ENCODE results near the gene TRIP12.

TRIP12 gene

DNA sequence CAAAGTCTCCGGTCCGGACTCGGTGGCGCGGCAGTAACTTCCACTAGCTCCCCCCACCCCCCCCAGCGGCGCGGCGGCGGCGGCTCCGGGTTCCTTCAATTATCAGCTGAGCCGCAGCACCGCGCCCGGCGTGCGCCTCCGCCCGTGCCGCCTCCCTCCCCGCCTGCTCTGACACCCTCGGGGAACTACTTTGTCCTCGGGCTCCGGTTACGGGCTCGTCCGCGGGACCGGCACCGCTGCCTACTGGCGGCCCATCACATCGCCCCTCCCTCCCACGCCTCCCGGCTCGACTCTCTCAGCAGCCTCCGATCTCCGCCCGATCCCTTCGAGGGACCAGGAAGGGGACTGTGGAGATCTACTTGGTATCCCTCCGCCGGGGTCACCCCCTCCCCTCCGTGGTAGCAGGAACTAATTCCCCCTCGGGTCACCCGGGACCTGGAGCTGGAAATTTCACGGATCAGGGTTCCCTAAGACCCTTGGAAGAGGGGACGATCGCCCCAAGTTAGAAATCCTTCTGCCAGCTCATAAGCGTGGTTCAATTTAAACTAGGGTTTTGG, at the start of gene TRIP12 (continued):
- TF ChIP-seq, protein P1, sequence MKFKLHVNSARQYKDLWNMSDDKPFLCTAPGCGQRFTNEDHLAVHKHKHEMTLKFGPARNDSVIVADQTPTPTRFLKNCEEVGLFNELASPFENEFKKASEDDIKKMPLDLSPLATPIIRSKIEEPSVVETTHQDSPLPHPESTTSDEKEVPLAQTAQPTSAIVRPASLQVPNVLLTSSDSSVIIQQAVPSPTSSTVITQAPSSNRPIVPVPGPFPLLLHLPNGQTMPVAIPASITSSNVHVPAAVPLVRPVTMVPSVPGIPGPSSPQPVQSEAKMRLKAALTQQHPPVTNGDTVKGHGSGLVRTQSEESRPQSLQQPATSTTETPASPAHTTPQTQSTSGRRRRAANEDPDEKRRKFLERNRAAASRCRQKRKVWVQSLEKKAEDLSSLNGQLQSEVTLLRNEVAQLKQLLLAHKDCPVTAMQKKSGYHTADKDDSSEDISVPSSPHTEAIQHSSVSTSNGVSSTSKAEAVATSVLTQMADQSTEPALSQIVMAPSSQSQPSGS (tag by site-specific recombination; IDR thresholded peaks at IDR 0.05; ENCODE audit: low read depth) = no peak
- TF ChIP-seq, protein P2, sequence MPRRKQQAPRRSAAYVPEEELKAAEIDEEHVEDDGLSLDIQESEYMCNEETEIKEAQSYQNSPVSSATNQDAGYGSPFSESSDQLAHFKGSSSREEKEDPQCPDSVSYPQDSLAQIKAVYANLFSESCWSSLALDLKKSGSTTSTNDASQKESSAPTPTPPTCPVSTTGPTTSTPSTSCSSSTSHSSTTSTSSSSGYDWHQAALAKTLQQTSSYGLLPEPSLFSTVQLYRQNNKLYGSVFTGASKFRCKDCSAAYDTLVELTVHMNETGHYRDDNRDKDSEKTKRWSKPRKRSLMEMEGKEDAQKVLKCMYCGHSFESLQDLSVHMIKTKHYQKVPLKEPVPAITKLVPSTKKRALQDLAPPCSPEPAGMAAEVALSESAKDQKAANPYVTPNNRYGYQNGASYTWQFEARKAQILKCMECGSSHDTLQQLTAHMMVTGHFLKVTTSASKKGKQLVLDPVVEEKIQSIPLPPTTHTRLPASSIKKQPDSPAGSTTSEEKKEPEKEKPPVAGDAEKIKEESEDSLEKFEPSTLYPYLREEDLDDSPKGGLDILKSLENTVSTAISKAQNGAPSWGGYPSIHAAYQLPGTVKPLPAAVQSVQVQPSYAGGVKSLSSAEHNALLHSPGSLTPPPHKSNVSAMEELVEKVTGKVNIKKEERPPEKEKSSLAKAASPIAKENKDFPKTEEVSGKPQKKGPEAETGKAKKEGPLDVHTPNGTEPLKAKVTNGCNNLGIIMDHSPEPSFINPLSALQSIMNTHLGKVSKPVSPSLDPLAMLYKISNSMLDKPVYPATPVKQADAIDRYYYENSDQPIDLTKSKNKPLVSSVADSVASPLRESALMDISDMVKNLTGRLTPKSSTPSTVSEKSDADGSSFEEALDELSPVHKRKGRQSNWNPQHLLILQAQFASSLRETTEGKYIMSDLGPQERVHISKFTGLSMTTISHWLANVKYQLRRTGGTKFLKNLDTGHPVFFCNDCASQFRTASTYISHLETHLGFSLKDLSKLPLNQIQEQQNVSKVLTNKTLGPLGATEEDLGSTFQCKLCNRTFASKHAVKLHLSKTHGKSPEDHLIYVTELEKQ (tag by site-specific recombination; IDR thresholded peaks at IDR 0.05; ENCODE audit: borderline replicate concordance) = peak; percentile 54; the same call in 1 of the 2 replicates
- TF ChIP-seq KLF1 (tag by site-specific recombination; IDR thresholded peaks at IDR 0.05) (peak; percentile 59), ZNF433 (tag by site-specific recombination; IDR thresholded peaks at IDR 0.05; ENCODE audit: low read depth) (no peak), OVOL3 (tag by site-specific recombination; IDR thresholded peaks at IDR 0.05) (peak; percentile 54; the same call in 1 of the 2 replicates), ZNF155 (tag by site-specific recombination; IDR thresholded peaks at IDR 0.05) (no peak), ZNF629 (tag by site-specific recombination; IDR thresholded peaks at IDR 0.05) (peak; percentile 69; the same call in 1 of the 2 replicates), MYNN (tag by site-specific recombination; IDR thresholded peaks at IDR 0.05; ENCODE audit: borderline replicate concordance) (no peak), ZNF837 (tag by site-specific recombination; IDR thresholded peaks at IDR 0.05) (0 out of 2 replicates have a peak, but pooled peaks have one; percentile 36), ZNF596 (tag by site-specific recombination; IDR thresholded peaks at IDR 0.05) (no peak), ZNF416 (tag by site-specific recombination; IDR thresholded peaks at IDR 0.05) (no peak), ZNF501 (tag by site-specific recombination; IDR thresholded peaks at IDR 0.05) (peak; percentile 84), ZNF777 (tag by site-specific recombination; IDR thresholded peaks at IDR 0.05; ENCODE audit: borderline replicate concordance) (peak; percentile 97), ZNF585B (tag by site-specific recombination; IDR thresholded peaks at IDR 0.05) (no peak), ZNF529 (tag by site-specific recombination; IDR thresholded peaks at IDR 0.05; ENCODE audit: insufficient replicate concordance) (no peak), ZFP37 (tag by site-specific recombination; IDR thresholded peaks at IDR 0.05) (peak; percentile 83), ZNF426 (tag by site-specific recombination; IDR thresholded peaks at IDR 0.05) (no peak)
- TF ChIP-seq, protein P3, sequence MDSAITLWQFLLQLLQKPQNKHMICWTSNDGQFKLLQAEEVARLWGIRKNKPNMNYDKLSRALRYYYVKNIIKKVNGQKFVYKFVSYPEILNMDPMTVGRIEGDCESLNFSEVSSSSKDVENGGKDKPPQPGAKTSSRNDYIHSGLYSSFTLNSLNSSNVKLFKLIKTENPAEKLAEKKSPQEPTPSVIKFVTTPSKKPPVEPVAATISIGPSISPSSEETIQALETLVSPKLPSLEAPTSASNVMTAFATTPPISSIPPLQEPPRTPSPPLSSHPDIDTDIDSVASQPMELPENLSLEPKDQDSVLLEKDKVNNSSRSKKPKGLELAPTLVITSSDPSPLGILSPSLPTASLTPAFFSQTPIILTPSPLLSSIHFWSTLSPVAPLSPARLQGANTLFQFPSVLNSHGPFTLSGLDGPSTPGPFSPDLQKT (IDR thresholded peaks at IDR 0.05; ENCODE audit: borderline replicate concordance, low read depth, low read length) = no peak
- TF ChIP-seq, protein P4, sequence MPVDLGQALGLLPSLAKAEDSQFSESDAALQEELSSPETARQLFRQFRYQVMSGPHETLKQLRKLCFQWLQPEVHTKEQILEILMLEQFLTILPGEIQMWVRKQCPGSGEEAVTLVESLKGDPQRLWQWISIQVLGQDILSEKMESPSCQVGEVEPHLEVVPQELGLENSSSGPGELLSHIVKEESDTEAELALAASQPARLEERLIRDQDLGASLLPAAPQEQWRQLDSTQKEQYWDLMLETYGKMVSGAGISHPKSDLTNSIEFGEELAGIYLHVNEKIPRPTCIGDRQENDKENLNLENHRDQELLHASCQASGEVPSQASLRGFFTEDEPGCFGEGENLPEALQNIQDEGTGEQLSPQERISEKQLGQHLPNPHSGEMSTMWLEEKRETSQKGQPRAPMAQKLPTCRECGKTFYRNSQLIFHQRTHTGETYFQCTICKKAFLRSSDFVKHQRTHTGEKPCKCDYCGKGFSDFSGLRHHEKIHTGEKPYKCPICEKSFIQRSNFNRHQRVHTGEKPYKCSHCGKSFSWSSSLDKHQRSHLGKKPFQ (tag by site-specific recombination; IDR thresholded peaks at IDR 0.05) = peak; percentile 15; the same call in 1 of the 2 replicates
- TF ChIP-seq, protein P5, sequence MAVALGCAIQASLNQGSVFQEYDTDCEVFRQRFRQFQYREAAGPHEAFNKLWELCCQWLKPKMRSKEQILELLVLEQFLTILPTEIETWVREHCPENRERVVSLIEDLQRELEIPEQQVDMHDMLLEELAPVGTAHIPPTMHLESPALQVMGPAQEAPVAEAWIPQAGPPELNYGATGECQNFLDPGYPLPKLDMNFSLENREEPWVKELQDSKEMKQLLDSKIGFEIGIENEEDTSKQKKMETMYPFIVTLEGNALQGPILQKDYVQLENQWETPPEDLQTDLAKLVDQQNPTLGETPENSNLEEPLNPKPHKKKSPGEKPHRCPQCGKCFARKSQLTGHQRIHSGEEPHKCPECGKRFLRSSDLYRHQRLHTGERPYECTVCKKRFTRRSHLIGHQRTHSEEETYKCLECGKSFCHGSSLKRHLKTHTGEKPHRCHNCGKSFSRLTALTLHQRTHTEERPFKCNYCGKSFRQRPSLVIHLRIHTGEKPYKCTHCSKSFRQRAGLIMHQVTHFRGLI (tag by site-specific recombination; IDR thresholded peaks at IDR 0.05) = no peak
- TF ChIP-seq, protein P6, sequence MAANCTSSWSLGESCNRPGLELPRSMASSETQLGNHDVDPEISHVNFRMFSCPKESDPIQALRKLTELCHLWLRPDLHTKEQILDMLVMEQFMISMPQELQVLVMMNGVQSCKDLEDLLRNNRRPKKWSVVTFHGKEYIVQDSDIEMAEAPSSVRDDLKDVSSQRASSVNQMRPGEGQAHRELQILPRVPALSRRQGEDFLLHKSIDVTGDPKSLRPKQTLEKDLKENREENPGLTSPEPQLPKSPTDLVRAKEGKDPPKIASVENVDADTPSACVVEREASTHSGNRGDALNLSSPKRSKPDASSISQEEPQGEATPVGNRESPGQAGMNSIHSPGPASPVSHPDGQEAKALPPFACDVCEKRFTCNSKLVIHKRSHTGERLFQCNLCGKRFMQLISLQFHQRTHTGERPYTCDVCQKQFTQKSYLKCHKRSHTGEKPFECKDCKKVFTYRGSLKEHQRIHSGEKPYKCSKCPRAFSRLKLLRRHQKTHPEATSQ (tag by site-specific recombination; IDR thresholded peaks at IDR 0.05) = 0 out of 2 replicates have a peak, but pooled peaks have one; percentile 73
- TF ChIP-seq, protein P7, sequence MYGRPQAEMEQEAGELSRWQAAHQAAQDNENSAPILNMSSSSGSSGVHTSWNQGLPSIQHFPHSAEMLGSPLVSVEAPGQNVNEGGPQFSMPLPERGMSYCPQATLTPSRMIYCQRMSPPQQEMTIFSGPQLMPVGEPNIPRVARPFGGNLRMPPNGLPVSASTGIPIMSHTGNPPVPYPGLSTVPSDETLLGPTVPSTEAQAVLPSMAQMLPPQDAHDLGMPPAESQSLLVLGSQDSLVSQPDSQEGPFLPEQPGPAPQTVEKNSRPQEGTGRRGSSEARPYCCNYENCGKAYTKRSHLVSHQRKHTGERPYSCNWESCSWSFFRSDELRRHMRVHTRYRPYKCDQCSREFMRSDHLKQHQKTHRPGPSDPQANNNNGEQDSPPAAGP (tag by site-specific recombination; IDR thresholded peaks at IDR 0.05) = peak; percentile 93
